ENCODE results near the gene LBR. TPM values are rescaled to one million over a fixed set of nuclear protein-coding genes. Genes with fewer than 3 reads are reported as not detected.

Gene LBR
- total RNA-seq, 2 donors from 2014 or later, result 49.8 to 72.3 TPM

DNA sequence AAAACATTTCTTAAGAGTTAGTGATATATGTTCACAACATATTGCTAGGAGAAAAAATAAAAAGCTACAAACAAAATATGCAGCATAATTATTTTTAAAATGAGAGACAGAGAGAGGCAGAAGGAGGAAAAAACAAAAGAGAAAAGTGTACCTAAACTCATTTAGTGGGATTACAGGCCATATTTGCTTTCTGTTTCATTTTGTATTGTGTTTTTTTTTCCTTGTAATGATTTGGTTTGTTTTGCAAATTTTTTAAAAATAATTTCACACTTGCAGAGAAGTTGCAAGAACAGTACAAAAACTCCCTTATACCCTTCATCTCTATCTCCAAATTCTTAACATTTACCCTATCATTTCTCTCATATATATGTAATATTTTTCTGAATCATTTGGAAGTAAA lies 65.0 kb downstream of the LBR start:
- Histone ChIP-seq H3K36me3 (ENCODE audit: control insufficient read depth, insufficient read depth, low read length) (no peaks in the 10 kb centered on the region), H3K4me3 (ENCODE audit: low read length) (no peak overlapping the region), H3K4me1 (ENCODE audit: control insufficient read depth, insufficient read depth, low read length) (peaks cover 9% of the 10 kb centered on the region), H3K27me3 (ENCODE audit: control insufficient read depth, insufficient read depth, low read length, poor library complexity, severe bottlenecking) (peaks cover 28% of the 10 kb centered on the region), H3K9ac (ENCODE audit: extremely low read depth, low read length, poor library complexity, severe bottlenecking) (no peak overlapping the region), H3K9me3 (ENCODE audit: control insufficient read depth, low read length) (no peaks in the 10 kb centered on the region), H3K27ac (ENCODE audit: low read depth, low read length) (no peak overlapping the region)
- no peak overlapping the region for H3K27ac Mint-ChIP-seq
- no peak for DNase-seq
- H3K36me3 Mint-ChIP-seq (ENCODE audit: low read depth), result no peaks in the 10 kb centered on the region
- H3K4me3 Mint-ChIP-seq, result no peak overlapping the region
- H3K4me1 Mint-ChIP-seq, result peaks cover 15% of the 10 kb centered on the region
- TF ChIP-seq, protein P1, sequence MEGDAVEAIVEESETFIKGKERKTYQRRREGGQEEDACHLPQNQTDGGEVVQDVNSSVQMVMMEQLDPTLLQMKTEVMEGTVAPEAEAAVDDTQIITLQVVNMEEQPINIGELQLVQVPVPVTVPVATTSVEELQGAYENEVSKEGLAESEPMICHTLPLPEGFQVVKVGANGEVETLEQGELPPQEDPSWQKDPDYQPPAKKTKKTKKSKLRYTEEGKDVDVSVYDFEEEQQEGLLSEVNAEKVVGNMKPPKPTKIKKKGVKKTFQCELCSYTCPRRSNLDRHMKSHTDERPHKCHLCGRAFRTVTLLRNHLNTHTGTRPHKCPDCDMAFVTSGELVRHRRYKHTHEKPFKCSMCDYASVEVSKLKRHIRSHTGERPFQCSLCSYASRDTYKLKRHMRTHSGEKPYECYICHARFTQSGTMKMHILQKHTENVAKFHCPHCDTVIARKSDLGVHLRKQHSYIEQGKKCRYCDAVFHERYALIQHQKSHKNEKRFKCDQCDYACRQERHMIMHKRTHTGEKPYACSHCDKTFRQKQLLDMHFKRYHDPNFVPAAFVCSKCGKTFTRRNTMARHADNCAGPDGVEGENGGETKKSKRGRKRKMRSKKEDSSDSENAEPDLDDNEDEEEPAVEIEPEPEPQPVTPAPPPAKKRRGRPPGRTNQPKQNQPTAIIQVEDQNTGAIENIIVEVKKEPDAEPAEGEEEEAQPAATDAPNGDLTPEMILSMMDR (conservative IDR thresholded peaks at IDR 0.05), result no peak
- no peaks in the 10 kb centered on the region for H3K9me3 Mint-ChIP-seq
- H3K27me3 Mint-ChIP-seq (ENCODE audit: insufficient read depth), result peaks cover 69% of the 10 kb centered on the region

GRCh38 chr1:225361176-225361575 lies 66.7 kb downstream of the LBR start:
- H3K4me3 ChIP-seq (ENCODE audit: low read length), result no peak overlapping the region
- Mint-ChIP-seq H3K4me1 (peaks cover 3% of the 10 kb centered on the region), H3K27me3 (ENCODE audit: insufficient read depth) (peaks cover 63% of the 10 kb centered on the region), H3K9me3 (no peaks in the 10 kb centered on the region), H3K4me3 (no peak overlapping the region), H3K27ac (no peak overlapping the region), H3K36me3 (ENCODE audit: low read depth) (no peaks in the 10 kb centered on the region)
- TF ChIP-seq, protein P1 (conservative IDR thresholded peaks at IDR 0.05), result no peak
- no peaks in the 10 kb centered on the region for H3K4me1 ChIP-seq (ENCODE audit: control insufficient read depth, insufficient read depth, low read length)
- H3K27ac ChIP-seq (ENCODE audit: low read depth, low read length), result no peak overlapping the region
- no peak for DNase-seq
- peaks cover 19% of the 10 kb centered on the region for H3K27me3 ChIP-seq (ENCODE audit: control insufficient read depth, insufficient read depth, low read length, poor library complexity, severe bottlenecking)
- no peak overlapping the region for H3K9ac ChIP-seq (ENCODE audit: extremely low read depth, low read length, poor library complexity, severe bottlenecking)
- 100% methylated on average over 1 of the region's 1 CpG for WGBS, 2 experiments (ENCODE audit: insufficient coverage in 1 of 2, insufficient read length in 1 of 2)
- no peaks in the 10 kb centered on the region for H3K9me3 ChIP-seq (ENCODE audit: control insufficient read depth, low read length)
- no peaks in the 10 kb centered on the region for H3K36me3 ChIP-seq (ENCODE audit: control insufficient read depth, insufficient read depth, low read length)

DNA sequence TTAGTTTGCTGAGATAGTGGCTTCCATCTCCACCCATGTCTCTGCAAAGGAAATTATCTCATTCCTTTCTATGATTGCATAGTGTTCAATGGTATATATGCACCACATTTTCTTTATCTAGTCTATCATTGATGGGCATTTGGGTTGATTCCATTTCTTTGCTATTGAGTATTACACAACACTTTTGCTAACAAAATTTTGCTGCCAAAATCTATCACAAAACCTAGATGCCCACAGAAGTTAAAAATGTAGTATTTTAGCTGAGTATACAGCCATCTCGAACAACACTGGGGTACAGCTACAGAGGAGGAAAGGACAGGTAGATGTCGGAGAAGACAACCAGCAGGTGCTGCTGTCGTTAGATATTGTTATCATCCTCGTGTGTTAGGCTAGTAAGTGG lies 67.7 kb downstream of the LBR start:
- H3K4me1 ChIP-seq (ENCODE audit: control insufficient read depth, insufficient read depth, low read length), result no peaks in the 10 kb centered on the region
- peaks cover 56% of the 10 kb centered on the region for H3K27me3 Mint-ChIP-seq (ENCODE audit: insufficient read depth)
- TF ChIP-seq, protein P1 (conservative IDR thresholded peaks at IDR 0.05), result no peak
- H3K27me3 ChIP-seq (ENCODE audit: control insufficient read depth, insufficient read depth, low read length, poor library complexity, severe bottlenecking), result peaks cover 9% of the 10 kb centered on the region
- no peaks in the 10 kb centered on the region for H3K36me3 ChIP-seq (ENCODE audit: control insufficient read depth, insufficient read depth, low read length)
- H3K9me3 Mint-ChIP-seq, result no peaks in the 10 kb centered on the region
- H3K4me3 Mint-ChIP-seq, result no peak overlapping the region
- H3K4me3 ChIP-seq (ENCODE audit: low read length), result no peak overlapping the region
- H3K27ac ChIP-seq (ENCODE audit: low read depth, low read length), result no peak overlapping the region
- H3K36me3 Mint-ChIP-seq (ENCODE audit: low read depth), result no peaks in the 10 kb centered on the region
- H3K9me3 ChIP-seq (ENCODE audit: control insufficient read depth, low read length), result no peaks in the 10 kb centered on the region
- H3K27ac Mint-ChIP-seq, result no peak overlapping the region
- H3K4me1 Mint-ChIP-seq, result no peaks in the 10 kb centered on the region
- 92 to 100% methylated on average over 4 of the region's 4 CpGs for WGBS, 2 experiments (ENCODE audit: insufficient coverage in 1 of 2, insufficient read length in 1 of 2)
- no peak overlapping the region for H3K9ac ChIP-seq (ENCODE audit: extremely low read depth, low read length, poor library complexity, severe bottlenecking)
- no peak for DNase-seq

Data from endodermal cell (in vitro differentiated cells).